ENCODE measurements around the gene ATP6V0A4.
"Not testable (repeated sequence)": the region's sequence is repeated elsewhere in the genome, so short reads cannot be mapped to it uniquely, and the experiment has no call there.

Gene ATP6V0A4

DNA sequence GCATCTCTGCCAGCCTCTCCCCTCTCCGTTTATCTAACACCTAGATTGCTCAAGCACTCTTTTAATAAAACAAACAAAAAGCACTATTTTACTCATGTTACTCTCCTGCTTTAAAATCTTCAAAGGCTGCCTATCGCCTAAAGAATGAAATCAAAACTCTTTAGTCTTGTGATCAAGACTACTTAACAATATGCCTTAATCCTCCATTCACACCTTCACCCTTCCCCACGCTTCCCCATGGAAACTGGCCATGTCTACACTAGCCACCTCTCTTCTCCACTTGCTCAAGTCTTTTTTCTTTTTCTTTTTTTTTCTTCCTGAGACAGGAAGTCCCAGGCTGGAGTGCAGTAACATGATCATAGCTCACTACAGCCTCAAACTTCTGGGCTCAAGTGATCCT, 48.0 kb downstream of the ATP6V0A4 start:
- DNase-seq = no peak

DNA sequence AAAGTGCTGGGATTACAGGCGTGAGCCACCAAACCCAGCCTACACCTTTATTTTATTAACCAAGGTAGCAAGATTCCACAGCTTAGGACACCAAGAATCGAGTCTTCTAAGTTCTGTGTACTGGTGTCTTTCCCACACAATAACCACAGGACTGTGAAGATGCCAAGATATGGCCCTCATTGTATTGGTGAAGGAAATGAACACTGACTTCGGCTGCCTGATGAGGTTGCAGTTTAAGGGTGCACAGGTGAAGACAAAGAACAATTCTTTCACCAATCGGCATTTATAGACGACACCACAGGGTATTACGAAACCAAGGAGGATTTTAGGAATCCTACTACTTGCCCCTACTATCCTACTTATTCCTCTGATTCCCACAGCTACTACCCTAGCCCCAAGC, 49.3 kb downstream of the ATP6V0A4 start:
- DNase-seq = no peak

DNA sequence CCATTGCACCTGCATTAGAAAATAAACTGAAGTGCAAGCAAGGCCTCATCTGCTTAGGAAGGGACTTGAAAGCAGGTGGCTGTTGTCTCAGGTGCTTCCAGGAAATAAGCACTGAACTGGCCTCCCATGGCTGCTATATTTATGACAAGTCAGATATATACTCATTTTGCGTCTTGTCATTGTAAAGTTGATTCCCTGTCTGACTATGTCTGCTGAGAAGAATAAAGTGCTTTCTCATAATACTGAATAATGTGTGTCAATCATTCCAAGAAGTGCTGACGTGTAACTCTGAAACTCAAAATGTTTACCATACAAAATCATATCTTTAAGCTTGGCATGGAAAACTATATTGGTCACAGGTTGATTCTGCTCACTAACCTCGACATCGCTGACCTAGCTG, 51.9 kb downstream of the ATP6V0A4 start:
- no peak for DNase-seq

DNA sequence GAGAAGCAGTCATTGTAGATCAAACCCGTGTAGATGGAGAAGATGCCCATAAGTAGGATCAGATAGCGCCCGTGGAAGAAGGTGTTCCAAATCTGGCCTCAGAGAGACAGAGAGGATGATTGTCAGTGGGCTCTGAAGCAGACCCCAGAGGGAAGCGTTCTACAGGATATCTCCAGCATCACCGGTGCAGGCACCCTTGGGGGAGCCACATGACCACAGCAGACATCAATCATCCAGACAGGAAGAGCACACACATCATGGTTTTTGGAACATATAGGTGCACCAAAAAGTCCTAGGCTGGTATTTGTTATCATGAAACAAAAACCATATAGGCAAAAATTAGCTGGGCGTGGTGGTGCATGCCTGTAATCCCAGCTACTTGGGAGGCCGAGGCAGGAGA, 52.8 kb downstream of the ATP6V0A4 start:
- no peak for DNase-seq

DNA sequence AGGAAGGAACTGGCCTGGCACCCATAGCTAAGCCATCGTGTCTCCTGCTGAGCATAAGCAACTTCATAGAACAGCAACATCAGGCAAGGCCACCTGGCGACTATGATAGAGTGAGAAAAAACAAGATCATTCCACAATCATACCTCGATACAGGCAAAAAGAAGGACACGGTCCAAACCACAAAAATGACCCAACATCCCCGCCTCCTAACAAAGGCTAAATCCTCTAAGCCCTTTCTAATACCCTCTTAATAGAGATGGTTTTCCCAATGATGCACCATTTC, 56.6 kb downstream of the ATP6V0A4 start:
- no peak for DNase-seq

DNA sequence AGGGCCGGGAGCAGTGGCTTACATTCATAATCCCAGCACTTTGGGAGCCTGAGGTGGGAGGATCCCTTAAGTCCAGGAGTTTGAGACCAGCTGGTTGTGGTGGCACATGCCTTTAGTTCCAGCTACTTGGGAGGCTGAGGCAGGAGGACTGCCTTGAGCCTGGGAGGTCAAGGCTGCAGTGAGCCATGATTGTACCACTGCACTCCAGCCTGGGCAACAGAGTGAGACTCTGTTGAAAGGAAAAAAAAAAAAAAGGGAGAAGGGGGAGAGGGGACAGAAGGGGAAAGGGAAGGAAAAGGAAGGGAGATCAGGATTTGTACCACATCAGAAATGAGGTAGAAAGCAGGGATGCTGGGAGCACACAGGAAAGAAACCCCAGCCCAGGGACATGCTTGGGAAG, 58.1 kb downstream of the ATP6V0A4 start:
- no peak for DNase-seq

DNA sequence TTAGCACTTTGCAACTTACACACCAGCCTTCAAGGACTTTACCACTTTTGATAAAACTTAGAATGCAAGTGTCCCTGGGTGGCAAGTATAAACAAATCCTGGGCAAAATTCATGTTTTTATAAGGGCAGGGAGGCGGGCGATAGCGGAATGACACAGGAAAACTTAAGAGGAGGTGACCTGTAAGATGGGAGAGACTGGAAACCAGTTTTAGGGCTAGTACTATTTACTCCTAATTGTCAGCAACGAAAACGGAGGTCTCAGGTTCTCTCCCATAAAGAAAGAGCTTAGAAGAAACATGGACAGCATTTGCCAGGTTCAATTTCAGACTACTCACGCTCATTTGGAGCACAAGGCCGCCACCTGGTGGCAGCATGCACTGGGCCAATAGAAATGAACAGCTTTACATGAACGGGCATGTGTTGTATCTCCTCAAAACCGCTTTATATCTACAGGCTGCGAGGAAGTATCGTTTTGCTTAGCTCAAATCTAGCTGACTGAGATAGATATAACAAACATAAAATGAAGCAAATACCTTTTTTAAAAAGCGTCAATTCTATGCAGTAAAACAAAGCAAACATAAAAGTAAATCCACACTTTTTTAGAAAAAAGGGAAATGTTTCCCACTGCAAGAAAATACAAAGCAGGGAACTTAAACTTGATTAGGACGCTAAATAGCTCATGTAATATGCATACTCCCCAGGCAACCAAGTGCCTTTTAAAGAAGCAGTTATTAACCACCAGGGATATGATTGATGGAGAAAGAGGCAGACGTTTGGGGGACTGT, 59.3 kb downstream of the ATP6V0A4 start:
- peak; percentile 73 to 88 for DNase-seq

DNA sequence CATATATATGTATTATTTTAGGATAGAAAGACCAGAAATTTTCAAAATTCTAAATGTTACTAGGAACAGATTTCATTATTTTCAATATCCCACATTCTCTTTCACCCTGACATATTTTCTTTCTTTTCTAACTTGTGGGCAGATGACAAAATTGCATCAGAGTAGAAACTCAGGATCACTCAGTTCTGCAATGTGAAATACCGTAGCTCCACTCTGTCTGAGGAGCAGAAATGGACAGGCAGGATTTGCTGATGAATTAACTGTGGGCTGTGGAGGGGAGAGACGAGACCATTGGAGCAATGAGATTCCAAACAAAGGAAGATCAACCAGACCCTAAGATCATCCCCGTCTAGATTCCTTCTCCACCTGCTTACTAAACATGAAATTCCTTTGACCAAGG, 59.9 kb downstream of the ATP6V0A4 start:
- no peak for DNase-seq

DNA sequence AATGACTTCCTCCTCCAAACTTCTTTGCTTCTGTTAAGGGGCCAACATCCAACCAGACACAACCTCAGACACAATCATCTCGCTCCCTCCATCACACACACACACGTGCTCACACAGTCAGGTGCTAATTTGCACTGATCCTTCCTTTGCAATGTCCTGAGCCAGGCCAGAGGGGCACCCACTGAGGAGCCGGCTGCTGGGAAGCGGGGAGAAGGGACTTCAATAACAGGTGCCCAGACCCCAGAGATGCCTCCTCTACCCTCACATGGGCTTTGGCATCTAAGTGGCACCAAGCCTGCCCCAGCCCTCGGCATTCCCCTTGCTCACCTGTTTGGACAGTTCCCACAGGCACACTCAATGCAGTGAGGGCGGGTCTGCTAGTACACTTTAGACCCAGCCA, 62.6 kb downstream of the ATP6V0A4 start:
- DNase-seq = no peak

DNA sequence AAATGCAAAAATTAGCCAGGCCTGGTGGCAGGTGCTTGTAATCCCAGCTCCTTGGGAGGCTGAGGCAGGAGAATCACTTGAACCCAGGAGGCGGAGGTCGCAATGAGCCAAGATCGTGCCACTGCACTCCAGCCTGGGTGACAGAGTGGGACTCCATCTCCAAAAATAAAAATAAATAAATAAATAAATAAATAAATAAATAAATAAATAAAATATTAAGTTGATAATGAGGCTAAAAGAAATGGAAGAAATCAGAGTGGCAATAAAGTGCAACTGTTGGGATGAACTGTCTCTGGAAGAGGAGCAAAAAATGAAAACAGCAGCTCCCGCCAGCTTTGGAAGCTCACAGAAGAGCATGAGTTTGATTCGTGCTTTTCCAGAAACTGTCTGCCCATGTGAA, 66.3 kb downstream of the ATP6V0A4 start:
- DNase-seq = not testable (repeated sequence)

DNA sequence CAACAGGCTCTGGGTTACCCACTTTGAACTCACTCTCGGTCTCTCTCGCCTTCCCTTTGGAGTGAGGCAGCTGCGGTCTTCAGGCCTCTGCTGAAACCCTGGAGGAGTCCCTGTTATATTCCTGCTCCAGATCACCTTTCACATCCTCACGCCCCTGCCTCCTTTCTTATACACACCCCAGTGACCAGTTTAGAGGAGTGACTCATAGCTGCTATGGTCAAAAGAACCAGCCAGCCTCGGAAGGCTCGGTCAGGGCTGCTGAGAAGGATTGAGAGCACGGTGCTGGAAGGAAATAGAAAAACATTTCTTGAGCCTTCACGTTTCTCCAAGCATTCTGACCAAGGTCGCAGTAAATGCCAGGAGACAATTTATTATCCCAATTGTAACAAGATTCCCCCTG, 68.6 kb downstream of the ATP6V0A4 start:
- no peak for DNase-seq

DNA sequence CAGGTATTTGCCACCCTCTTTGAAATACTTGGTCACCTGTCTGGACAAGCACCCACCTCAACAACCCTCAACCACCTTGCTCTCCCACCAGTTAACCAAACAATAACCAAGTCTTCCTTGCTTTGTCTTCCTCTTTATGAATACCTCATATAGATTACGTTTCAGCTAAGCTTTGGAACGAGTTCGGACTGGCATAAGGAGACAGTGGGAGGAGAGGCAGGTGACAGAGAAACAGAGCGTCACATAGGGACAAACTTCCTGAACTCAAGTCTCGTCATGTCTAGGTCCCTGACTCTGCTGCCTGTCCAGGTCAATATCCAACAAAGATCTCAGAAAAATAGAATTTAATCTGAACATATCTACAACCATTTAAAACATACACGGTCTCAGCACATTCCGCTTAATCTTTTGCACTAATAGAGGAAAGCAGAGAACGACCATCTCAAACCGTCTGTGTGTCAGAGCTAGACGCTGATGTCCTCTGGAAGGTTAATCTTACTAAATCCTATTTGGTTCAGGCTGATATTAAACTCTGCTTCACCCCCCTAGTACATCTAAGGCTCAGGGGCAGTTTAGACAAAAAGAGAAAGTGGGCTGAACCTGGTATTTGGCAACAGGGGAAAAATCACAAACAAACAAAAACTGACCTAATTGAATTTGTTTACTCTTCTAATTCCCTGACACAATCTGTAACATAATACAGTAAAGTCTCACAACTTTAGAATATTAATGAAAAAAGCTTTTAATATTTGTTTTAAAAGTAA, 70.5 kb downstream of the ATP6V0A4 start:
- DNase-seq = no peak

DNA sequence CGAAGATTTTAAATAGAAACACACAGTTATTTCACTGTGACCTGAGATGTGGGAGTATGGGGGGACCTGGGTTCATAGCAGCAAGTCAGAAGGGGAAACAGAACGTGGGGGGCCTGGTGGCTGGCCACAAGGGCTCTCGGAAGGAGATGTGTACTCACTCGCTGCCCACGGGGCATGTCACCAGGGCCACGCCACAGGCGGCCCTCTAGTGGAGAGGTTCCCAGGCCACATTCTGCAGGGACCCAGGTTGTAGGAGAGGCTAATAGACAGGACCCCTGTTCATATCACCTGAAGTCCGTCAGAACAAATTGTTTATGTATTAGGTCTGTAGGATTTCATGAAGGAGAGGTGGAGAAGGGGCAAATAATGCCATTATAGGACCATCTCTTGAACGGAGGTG, 71.7 kb downstream of the ATP6V0A4 start:
- no peak for DNase-seq

DNA sequence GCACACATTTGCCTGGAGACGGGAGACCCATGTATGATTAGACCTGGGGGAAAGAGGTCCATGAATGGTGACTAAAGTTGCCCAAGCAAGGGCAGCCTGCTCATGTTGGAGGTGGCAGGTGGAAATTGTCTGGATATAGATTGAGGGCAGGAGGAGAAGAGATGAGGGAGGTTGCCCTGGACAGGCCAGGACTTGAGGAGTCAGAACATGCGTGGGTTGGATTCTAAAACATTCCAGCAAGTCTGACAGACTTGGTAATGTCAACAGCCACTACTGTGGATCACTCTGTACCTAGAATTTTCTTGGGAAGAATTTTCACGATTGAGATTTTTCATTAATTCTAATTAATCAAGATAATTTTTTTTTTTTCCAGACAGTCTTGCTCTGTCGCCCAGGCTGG, 77.7 kb downstream of the ATP6V0A4 start:
- DNase-seq = no peak

DNA sequence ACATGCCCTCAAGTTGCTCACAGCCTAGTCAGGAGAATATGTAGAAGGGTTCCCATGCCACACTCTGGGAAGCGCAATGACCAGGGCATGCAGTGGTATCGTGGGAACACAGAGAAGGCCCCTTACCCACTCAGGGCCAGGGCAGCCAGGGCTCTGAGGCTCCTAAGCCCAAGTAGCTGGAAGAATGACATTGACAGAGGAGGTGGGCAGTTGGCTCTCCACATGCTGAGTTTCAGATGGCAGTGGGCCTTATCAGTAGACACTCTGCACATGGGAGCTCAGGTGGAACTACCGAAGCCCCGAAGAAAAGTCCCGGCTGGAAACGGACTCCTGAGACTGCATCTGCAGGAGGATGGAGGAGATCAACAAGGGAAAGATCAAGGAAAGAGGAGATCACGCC, 81.1 kb downstream of the ATP6V0A4 start:
- DNase-seq = no peak

DNA sequence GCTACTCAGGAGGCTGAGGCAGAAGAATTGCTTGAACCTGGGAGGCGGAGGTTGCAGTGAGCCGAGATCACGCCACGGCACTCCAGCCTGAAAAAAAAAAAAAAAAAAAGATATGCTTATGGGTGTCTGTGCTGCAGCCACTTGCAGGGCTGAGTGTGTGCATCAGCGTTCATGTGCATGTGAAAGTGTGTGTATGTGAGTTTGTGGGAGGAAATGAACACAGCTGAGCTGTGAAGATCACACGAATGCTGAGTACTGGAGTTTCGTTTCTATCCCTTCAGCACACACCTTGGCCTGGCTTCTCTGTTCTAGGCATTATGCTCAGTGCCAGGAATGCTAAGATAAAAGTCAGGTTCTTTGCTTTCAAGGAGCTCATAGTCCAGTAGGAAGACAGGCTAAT, 84.8 kb downstream of the ATP6V0A4 start:
- DNase-seq = no peak

DNA sequence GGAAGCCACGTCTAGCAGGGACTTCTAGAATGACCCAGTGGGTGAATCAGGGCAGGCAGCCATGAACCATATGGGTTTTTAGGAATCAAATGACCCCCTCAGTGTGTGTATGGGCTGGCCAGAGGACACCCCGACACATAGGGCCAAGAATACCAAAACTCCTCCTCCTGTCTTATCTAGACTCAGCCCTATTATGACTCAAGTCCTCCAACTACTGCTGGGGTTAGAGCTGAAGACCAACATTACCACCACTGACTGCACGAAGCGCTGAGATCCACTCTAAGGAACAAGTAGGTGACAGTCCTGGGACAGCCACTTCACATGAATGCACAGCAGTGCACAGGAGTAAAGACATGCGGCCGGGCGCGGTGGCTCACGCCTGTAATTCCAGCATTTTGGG, 85.3 kb downstream of the ATP6V0A4 start:
- no peak for DNase-seq

DNA sequence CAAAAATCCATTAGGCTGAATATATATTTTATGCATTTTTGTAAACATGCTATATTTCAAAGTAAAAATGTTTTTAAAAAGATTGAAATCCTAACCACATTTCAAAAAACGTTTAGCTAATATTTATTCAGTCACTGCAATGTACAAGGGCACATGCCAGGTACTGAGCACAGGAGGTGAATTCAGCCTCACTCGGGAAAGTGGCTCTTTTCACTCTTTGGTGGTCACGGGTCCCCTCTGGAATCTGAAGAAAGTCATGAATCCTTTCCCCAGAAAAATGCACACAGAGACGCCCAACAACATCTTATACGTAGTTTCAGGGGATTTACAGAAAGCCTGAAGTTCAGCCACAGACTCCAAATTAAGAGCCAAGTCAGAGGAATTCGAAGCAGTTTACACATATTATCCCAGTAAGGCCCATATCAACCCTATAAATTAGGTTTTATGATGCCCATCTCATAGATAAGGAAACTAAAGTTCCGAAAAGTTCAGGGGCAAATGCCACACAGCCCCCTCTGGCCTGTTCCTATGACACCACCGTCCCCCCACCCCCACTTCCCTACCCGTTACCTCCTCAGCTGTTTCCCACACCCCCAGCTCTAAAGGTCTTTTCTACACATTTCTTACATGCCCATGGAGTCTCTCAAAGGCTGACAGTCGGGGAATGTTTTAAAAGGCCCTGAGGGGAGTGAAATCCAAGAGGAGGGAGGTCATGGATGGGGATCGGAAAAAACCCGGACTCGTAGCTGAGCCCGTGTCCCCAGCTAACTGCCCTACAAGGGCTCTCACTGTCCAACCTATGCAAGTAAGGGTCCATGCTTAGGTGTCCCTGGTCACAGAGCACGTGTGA, 87.2 kb downstream of the ATP6V0A4 start:
- no peak for DNase-seq

DNA sequence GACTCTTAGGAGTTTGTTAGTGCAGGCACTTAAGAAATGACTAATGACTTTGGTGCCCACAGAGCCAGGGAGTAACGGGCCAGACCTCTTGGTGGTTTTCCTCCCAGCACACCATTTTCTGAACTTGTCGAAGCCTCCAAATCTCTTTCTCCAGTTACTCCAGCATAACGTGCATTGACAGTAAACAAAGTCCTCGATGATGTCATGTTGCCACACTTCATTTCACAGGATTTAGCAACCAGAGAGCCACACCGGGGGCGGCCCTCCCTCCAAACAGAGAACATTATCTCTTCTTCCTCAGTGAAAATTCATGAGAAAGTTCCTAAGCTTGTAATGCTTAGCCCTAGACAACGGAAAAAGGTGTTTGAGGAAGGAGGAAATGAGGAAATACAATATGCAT, 92.8 kb downstream of the ATP6V0A4 start:
- DNase-seq = no peak

DNA sequence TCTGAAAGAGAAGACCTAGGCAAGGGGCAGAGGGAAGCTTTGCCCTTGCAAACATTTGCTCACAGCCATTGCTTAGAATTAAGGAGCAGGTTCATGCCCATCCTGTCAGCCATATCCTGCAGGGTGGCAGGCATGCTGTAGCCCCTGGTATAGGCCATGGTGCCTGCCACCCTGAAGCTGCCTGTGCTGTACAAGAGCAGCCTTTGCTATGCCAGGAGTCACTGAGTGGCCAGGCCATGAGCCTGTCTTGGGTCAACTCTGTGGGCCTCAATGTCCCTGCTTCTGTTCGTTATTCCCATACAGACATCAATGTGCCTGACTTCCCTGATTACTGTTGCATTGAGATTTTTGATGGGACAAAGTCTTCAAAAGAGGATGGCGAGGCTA, 96.5 kb downstream of the ATP6V0A4 start:
- no peak for DNase-seq

DNA sequence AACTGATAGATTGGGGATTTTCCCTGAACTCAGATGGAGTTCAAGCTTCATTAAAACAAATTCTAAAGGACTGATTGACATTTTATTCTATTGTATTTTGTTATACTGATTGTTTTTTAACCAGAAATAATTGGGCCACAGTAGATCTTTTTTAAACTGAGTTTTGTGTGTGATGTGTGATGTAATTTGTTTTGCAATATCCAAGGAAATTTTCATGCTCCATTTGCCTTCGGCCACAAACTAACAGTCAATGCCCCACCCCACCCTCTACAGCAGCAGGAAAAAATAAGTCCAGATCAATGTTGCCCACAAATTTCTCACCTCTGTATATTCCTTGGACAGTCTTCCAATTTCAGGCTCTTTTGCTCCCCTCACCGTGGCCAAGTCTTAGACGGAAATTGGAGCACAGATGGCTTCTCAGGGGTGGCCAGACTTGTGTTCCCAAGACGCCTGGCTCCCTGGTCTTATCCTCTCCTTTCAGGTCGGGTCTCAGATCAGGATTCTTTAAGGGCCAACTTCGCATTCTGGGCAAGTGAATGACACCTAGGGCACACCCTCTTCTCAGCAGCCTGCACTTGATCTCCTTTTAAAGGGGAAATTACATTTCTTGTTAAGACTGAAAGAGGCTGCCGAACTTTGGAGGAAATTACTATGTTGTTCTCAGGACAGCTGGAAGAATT, 97.0 kb downstream of the ATP6V0A4 start, which contains the start of gene SVOPL:
Gene SVOPL (minus strand): TSS at position 506 of the 680 bp plus-strand sequence. CDS start 22,317 bp downstream, outside the sequence.
- DNase-seq = no peak

DNA sequence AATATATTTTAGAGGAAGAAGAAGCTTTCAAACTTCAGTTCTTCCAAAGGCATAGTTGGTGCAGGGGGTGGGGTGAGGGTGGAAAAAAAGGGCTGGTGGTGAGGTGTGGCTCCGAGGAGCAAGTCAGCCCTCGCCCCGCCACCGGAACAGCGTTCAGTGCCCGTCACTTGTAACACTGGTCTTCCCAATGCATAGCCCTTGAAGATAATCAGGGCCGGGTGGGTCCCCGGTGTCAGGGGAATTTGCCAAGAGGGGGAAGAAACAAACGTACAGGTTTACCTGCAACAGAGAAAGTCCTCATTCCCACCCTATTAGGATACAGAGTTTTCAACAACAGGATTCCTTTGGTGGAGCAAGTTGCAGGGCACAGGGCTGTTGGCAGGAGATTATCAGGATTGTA, 98.3 kb downstream of the ATP6V0A4 start:
- no peak for DNase-seq

DNA sequence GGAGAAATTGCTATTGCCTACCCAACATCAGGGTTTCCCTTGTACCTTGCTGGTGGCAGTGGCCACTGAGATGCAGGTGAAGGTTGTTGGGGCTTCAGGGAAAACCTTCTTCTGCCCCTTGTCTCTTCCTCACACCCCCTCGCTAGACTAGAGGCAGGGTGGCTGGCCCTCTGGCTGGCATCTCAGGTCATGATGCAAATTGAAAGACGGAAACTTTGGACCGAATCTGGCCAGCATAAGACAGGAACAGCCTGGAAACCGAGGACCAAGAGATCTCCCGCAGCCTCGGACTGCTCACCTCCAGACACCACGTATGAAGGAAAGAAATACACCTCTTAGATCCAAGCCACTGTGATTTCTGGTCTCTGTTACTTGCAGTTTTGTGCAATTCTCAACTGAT, 99.7 kb downstream of the ATP6V0A4 start:
- DNase-seq = no peak
